HG03175 (cell line): ENCODE measurements around the gene RNASEH2A.
A peak's percentile ranks its signal among the peaks of the same experiment; 100 is the strongest.
"Not testable (repeated sequence)": the region's sequence is repeated elsewhere in the genome, so short reads cannot be mapped to it uniquely, and the experiment has no call there.

Experiments
- ATAC-seq: cut with Tn5 transposase; IDR thresholded peaks from one replicate; pipeline ENCODE4 v1.9.1; 2021; ENCODE audit warnings: mild to moderate bottlenecking, moderate library complexity; ENCODE audit not compliant: unreplicated experiment

Gene RNASEH2A

DNA sequence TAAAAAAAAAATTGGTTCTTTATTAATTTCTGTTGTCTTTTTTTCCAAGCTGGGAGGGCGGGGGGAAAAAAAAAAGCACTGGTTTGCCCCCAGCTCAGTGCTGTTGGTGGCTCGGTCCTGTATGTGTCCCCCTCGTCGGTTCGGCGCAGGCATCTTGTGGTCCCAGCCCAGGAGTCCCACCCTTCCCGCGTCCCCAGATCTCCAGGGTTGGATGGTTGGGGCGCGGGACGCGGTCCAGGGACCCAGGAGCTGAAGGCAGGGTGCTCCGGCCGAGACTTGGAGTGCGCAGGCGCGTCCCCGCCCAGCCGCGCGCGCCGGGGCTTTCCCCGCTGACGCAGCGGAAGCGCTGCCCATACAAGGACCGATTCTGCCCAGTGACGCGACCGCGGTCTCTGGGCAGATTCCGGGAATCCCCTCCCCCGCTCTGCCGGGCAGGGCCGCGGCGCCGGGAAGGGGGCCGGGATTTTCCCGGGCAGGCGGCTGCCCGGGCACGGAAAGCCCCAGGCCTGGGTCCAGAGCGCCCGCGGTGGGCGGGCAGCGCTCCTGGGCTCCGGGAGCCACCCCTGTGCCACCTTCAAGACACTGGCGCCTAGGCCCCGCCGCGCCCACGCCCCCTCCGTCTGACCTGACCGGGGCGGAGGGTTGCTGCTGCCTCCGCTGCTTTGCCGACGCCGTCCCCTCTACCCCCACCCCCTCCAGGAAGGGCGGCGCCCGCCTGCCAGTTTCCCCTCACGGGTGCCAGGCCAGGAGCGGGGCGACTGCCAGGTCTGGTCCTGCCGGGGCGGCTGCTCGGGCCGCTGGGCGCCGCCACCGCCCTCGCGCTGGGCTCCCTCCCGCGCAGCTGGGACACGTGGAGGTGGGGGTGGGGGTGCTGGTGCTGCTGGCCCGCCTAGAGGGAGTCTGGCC is 12.8 kb upstream of the RNASEH2A start:
- peak; percentile 33 for ATAC-seq

DNA sequence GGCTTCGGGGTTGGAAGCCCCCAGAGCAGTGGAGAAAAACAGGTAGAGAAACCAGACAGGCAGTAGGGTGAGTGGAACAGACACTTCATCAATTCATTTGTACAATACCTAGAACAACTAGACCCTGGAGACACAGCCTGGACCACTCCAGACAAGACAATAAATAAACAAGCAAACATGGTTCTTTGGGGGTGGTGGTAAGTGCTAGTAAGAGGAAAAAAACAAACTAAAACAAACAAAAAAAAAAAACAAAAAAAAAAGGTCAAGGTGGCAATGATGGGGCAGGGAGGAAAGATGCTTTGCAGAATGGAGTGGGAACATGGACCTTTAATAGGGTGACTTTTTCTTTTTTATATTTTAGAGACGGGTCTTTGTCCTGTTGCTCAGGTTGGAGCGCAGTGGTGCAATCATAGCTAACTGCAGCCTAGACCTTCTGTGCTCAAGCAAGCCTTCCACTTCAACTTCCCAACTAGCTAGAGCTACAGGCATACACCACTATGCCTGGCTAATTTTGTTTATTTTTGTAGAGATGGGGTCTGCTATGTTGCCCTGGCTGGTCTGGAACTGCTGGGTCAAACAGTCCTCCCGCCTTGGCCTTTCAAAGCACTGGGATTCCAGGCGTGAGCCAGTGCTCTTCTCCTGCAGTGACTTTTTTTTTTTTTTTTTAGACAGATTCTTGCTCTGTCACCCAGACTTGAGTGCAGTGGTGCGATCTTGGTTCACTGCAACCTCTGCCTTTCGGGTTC is 12.0 kb upstream of the RNASEH2A start:
- no peak for ATAC-seq

DNA sequence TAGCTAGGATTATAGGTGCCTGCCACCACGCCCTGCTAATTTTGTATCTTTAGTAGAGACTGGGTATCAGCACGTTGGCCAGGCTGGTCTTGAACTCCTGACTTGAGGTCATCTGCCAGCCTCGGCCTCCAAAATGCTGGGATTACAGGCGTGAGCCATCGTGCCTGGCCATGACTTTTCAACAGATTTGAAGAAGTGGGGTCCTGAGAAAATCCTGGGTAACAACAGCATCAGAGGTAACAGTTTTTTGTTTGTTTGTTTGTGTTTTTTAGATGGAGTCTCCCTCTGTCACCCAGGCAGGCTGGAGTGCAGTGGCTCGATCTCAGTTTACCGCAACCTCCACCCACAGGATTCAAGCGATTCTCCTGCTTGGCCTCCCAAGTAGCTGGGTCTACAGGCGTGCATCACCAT is 11.4 kb upstream of the RNASEH2A start:
- no peak for ATAC-seq

DNA sequence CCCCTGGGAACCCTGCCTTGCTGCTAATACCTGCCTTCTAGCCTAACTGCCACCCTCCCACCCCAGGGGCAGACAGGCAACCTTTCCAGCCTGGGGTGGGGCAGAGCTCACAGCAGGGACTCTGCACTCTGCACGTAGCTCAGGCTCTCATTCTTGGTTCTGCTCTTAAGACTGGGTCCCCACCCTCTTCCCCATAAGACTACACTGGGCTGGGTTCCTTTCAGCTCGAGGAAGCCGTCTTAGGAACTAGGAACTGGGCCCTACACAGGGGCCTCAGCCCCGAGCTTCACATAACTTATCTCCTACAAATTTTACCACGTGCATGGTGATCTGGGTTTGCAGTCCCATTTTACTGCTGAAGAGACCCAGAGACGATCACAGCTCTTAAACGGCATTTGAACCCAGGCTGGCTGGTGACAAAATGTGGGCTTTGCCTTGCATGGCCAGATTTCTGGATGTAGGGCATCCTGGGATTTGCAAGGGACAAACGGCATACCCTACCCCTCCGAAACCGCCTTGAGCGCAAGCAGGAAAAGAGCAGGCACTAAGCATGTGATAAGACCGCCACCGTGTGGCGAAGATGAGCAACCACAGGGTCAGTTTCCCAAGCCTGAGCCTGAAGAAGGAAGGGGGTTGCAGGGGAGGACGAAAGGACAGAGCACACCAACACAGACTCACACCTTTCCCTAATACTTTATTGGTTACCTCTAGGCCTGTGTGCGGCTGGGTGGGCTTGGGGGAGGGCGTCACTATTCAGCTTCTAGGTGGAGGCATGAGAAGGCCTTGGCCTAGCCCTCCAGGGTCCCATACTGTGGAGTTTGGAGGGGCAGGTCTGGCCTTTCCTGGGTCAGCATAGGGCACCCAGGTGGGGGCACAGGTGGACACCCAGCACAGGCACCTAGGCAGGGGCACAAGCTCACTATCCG is 10.0 kb upstream of the RNASEH2A start:
- ATAC-seq = no peak

DNA sequence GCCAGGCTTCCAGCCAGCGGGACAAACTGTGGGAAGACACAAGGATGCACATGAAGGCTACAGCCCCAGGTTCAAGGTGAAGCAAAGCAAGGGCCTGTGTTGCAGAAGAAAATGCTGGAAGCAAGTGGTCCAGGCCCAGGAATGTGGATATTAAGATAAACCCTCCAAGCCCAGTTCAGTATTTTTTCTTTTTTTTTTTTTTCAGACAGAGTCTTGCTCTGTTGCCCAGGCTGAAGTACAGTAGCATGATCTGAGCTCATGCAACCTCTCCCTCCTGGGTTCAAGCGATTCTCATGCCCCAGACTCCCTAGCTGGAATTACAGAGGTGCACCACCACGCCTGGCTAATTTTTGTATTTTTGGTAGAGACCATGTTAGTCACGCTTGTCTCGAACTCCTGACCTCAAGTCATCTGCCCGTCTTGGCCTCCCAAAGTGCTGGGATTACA is 9.2 kb upstream of the RNASEH2A start:
- no peak for ATAC-seq

DNA sequence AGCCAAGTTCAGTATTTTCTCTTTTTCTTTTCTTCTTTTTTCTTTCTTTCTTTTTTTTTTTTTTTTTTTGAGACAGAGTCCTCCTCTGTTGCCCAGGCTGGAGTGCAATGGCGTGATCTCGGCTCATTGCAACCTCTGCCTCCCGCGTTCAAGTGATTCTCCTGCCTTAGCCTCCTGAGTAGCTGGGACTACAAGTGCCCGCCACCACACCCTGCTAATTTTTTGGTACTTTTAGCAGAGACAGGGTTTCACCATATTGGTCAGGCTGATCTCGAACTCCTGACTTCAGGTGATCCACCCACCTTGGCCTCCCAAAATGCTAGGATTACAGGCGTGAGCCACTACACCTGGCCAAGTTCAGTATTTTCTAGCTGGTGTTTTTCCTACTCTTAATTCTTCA is 8.8 kb upstream of the RNASEH2A start:
- ATAC-seq = not testable (repeated sequence)

DNA sequence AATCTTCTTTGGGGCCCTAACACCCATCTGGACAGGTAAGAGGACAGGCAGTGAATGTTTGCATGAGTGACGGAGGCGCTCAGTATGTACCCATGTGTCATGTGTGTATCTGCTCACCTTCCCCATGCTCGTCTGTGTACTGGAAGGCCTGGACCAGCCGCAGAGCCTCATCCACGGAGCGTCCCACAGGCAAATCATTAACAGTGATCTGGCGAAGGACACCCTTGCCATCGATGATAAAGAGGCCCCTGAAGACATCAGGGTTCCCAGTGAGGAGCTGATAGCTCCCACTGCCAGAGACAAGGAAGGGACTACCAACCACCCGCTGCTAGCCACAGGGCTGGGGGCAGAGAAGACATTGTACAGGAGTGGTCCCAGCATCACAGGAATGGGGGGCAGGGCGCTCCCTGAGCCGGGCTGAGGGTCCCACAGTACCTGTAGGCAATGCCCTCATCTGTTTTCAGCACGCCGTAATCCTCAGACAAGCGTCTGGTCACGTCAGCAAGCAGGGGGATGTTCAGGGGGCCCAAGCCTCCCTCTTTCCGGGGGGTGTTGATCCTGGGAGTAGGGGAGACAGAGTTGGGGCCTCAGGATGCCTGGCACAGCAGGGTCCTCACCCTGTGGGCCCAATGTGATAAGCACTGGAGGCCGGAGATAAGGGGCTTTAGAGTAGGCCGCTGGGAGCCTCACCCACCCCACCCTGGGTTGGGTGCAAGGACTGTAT is 6.5 kb upstream of the RNASEH2A start:
- no peak for ATAC-seq

DNA sequence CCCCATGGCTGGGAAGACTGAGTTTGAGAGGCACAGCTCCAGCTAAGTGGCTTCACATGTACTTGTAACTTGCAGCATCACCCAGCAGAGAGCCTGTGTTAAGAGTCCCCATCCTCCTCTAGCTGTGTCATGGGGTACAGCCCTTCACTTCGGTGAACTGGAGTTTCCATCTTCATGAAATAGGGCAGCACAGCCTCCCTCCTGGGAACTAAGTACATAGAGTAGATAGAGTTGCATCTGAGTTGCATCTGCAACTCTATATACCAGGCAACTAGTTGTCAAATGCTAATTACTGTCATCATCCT is 6.0 kb upstream of the RNASEH2A start:
- no peak for ATAC-seq

DNA sequence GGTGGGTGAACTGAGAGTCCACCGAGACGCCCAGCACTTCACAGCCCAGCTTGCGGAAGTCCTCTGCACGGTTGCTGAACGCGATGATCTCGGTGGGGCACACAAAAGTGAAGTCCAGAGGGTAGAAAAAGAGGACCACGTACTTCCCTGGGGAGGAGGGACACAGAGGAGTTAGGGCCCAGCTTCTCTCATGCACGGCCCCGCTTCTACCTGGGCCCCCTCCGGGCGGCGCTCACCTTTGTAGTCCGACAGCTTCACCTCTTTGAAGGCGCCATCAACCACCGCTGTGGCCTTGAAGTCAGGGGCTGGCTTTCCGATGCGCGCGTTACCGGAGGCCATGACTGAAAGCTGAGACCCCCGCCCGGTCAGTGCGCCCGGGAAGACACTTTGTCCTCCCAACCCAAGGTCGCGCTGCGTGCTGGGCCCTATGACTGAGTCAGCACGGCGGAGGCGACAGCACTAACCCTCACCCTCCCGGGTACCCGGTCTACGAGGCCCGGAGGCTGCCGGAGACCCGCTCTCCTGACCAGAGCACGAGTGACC is 5.4 kb upstream of the RNASEH2A start:
- no peak for ATAC-seq

DNA sequence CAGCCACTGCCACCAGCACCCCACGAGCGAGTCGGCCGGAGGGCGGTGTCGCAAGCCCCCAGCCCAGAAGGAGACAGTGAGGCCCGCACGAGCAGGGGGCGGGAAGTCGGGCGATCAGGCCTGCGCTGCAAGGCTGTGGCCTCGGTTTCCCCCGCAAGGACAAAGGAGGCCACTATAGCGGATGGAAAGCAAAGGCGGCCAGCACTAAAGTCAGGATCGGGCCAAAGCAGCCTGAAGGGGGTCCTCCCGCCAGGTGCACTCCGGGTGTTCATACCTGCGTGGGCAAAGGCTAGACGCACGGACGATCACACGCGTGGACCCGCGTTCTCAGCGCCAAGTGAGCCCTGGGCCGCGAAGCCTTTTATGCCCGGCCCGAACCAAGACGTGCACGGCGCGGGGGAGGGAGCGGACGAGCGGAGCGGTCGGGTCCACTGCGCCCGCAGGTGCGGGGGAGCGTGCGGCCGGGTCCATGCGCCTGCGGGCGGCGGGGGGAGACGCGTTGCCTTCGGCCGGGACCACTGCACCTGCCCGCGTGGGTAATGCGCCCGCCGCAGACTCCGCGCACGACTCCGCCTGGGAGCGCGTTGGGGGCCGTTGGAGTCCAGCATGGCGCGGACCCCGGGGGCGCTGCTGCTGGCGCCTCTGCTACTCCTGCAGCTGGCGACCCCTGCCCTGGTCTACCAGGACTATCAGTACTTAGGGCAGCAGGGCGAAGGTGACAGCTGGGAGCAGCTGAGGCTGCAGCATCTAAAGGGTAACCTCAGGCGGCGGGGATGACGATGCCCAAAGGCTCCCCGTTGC is 4.7 kb upstream of the RNASEH2A start, which contains the start of the genes PRDX2 and THSD8:
TSS of gene PRDX2 (minus strand) at position 335 of the 801 bp plus-strand sequence. CDS start 539 bp downstream, outside the sequence.
TSS of gene THSD8 (plus strand) at position 604 of the 801 bp plus-strand sequence. CDS start at position 607, 3 bp downstream.
- no peak for ATAC-seq

DNA sequence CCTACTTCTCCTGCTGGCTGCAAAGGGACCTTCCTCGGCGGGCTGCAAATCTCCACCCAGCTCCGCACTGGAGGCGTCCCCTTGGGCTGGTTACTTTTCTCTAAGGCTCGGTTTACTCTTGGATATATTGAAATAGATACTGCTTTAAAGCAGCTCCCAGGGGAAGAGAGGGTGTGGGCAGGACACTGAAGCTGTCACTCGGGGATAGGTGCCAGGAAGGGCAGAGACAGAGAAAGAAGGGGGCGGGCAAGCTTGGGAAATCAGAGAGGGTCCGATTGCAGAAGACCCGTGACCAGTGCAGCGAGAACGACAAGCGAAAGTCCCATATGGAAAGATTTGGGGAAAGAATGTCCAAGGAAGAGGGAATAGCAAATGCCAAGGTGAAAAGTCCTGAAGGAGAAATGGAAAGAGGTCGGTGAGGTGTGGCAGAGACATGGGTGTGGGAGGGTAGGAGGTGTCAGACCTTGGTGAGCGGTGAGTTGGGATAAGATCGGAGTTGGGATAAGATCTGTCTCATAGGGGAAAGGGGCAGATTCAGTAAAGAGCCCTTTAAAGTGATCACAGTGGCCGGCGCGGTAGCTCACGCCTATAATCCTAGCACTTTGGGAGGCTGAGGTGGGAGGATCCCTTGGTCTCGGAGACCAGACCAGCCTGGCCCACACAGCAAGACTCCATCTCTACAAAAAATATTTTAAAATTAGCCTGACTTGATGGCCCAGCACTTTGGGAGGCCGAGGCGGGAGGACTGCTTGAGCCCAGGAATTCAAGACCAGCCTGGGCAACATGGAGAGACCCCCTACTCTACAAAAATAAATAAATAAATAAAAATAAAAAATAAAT is 3.9 kb upstream of the RNASEH2A start:
- ATAC-seq = no peak

DNA sequence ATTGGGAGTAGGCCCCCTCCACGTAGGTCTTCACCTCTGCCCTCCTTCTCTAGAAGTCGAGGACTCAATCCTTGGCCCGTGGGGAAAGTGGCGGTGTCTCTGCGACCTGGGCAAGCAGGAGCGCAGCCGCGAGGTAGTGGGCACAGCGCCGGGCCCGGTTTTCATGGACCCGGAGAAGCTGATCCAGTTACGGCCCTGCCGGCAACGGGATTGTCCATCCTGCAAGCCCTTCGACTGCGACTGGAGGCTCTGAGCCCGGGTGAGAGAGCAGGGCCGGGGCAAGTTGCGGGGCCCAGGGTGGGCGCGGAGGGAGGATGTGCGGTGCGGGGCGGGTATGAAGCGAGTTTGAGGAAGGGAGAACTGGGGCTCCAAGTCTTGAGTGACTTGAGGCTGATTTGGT is 2.3 kb upstream of the RNASEH2A start:
- ATAC-seq = no peak

DNA sequence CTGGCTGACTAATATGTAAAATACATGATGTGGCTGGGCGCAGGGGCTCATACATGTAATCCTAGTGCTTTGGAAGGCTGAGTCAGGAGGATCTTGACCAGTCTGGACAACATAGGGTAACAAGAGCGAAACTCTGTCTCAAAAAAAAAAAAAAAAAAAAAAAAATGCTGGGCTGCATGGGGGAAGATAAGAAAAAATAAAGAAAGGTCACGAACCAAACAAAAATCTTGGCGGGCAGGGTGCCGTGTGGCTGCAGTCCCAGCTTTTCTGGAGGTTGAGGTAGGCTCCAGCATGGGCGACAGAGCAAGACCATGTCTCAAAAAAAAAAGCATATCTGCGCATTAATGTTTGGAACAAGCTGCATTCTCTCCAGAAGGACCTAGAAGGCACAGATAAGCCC is 8.7 kb downstream of the RNASEH2A start:
- ATAC-seq = no peak

DNA sequence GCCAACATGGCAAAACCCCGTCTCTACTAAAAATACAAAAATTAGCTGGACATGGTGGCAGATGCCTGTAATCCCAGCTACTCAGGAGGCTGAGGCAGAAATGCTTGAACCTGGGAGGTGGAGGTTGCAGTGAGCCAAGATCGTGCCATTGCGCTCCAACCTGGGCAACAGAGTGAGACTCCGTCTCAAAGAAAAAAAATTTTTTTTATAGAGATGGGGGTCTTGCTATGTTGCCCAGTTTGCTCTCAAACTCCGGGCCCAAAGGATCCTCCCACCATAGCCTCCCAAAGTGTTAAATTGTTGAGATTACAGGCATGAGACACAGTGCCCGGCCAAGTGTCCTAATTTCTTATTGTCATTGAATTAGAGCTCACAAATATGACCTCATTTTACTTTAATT is 10.8 kb downstream of the RNASEH2A start:
- not testable (repeated sequence) for ATAC-seq

DNA sequence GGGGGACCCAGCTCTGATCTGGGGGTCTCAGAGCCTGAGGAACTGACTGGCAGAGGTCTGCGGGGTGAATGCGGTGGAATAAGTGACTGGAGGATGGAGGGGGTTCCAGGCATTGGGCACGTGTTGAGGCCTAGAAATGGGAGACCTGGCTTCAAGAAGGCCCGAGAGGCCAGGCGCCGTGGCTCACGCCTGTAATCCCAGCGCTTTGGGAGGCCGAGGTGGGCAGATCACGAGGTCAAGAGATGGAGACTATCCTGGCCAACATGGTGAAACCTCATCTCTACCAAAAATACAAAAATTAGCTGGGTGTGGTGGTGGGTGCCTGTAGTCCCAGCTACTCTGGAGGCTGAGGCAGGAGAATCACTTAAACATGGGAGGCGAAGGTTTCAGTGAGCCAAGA is 11.4 kb downstream of the RNASEH2A start:
- ATAC-seq = not testable (repeated sequence)

DNA sequence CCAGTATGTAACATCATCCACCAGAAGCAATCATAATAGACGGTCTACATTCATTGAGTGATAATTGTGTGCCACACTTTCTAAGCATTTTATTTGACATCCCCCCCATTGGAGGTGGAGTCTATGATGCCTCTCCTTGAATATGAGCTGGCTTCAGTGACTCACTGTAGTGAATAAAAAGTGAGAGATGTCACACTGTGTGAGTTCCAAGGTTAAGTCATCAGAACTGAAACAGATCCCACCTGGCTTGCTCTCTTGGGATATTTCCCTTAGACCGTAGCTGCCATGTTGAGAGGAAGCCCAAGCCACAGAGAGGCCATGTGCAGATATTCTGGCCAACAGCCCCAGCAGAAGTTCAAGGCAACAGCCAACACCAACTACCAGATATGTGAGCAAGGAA is 15.4 kb downstream of the RNASEH2A start:
- no peak for ATAC-seq

DNA sequence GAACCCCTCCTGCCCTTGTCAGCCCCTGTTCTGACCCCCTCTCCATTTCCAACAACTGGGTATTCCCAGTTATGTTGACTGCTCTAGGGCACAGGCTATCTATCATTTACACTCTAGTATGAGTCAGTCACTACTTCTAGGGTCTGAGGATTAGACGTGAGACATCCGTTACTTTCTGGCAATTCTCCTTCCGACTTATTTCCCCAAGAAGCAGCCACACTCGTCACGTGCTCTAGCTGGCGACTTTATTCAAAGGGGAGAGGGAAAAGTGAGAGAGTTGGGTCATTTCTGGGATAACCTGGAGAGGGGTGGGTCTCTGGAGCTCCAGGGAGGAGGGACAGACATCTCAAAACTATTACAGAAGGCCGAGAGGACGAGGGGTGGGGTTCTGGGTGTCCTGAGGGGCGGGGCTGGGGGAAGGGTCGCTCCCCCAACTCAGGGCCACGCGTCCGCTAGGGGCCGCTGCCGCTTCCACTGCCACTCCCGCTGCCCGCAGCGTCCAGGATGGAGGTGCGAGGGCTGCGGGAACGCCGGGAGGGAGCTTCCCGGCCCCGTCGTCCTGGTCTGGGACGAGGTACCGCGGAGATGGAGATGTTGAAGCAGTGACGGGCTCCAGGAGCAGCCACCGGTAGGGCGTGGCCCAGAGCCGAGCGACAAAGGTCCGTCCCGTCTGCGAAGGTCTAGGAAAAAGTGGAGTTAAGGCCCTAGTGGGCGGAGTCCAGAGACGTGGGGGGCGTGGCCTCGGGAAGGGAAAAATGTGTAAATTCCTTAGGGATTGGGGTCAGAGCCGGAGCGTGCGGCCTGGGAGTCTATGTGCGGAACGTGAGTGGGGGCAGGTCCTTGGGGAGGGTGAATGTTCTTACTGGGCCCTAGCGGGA is 19.1 kb downstream of the RNASEH2A start:
- no peak for ATAC-seq
